Fibroblast of pulmonary artery (primary cell): ENCODE results near the gene PAEP.
A peak's percentile ranks its signal among the peaks of the same experiment; 100 is the strongest.

Experiments used
- DNase-seq: peaks from one replicate; pipeline ENCODE4 v3.0.0-alpha.2; 2010; ENCODE audit warnings: low read depth
- H3K4me3 ChIP-seq: replicated peaks from 2 replicates; pipeline ENCODE4 v1.5.1; 2011; ENCODE audit warnings: low read depth, mild to moderate bottlenecking, control low read depth, low read length, moderate library complexity
- TF ChIP-seq, protein P1 (sequence below): IDR thresholded peaks from 2 replicates; pipeline ENCODE4 v1.5.1; 2011; ENCODE audit warnings: mild to moderate bottlenecking, control low read depth, low read length, inconsistent platforms; ENCODE audit errors: missing control alignments

PAEP gene

GRCh38 chr9:135592625-135593024, 31.1 kb downstream of the PAEP start:
- H3K4me3 ChIP-seq = no peak overlapping the region
- no peak for DNase-seq
- TF ChIP-seq, protein P1, sequence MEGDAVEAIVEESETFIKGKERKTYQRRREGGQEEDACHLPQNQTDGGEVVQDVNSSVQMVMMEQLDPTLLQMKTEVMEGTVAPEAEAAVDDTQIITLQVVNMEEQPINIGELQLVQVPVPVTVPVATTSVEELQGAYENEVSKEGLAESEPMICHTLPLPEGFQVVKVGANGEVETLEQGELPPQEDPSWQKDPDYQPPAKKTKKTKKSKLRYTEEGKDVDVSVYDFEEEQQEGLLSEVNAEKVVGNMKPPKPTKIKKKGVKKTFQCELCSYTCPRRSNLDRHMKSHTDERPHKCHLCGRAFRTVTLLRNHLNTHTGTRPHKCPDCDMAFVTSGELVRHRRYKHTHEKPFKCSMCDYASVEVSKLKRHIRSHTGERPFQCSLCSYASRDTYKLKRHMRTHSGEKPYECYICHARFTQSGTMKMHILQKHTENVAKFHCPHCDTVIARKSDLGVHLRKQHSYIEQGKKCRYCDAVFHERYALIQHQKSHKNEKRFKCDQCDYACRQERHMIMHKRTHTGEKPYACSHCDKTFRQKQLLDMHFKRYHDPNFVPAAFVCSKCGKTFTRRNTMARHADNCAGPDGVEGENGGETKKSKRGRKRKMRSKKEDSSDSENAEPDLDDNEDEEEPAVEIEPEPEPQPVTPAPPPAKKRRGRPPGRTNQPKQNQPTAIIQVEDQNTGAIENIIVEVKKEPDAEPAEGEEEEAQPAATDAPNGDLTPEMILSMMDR = no peak

DNA sequence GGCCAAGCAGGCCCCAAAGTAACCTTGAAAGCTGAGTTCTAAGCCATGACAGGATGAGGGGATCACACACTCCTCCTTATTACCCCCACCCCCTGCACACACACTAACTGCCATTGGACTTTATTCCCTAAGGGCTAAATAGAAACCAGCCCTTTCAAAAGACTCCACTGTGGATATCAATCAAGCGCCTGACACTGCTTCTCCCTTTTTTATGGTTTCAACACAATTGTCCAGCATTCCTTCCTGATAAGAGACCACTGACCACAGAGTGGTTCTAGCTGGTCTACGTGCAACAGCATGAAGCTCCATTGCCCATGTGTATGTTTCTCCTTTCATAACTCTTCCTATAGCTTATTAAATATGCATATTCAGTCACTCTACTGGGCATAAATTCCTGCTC, 34.7 kb downstream of the PAEP start:
- TF ChIP-seq, protein P1 = no peak
- peak; percentile 3 for DNase-seq

DNA sequence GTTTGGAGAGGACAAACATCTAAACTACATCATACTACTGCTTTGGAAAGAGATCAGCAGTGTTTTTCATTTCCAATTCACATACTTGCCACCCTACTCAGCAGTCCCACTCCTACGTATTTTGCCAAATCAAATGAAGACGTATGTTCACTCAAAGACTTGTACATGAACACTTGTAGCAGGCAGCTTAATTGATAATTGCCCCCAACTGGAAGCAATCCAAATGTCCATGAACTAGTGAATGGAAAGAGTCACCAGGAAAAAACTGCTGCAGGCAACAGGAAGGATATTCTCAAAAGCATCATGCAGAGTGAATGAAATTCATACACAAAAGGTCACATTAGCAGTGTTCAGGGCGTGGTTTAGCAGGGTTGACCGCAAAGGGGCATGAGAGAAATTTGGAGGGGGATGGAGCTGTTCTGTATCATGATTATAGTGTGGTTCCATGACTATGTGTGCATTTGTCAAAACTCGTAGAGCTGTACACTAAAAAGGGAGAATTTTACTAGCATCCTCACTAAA, 38.8 kb downstream of the PAEP start:
- no peak for DNase-seq
- no peak overlapping the region for H3K4me3 ChIP-seq
- TF ChIP-seq, protein P1 = no peak

More for the DNA sequence above, 34.7 kb downstream of the PAEP start:
- no peak overlapping the region for H3K4me3 ChIP-seq

- H3K4me3 ChIP-seq = no peak overlapping the region
- no peak for DNase-seq
- TF ChIP-seq, protein P1 = no peak
Observed at GRCh38 chr9:135601988-135602387, 40.4 kb downstream of the PAEP start.

- H3K4me3 ChIP-seq = no peak overlapping the region
- peak; percentile 48 for DNase-seq
- TF ChIP-seq, protein P1 = peak; percentile 73
Observed at GRCh38 chr9:135602789-135603481, 41.4 kb downstream of the PAEP start.

DNA sequence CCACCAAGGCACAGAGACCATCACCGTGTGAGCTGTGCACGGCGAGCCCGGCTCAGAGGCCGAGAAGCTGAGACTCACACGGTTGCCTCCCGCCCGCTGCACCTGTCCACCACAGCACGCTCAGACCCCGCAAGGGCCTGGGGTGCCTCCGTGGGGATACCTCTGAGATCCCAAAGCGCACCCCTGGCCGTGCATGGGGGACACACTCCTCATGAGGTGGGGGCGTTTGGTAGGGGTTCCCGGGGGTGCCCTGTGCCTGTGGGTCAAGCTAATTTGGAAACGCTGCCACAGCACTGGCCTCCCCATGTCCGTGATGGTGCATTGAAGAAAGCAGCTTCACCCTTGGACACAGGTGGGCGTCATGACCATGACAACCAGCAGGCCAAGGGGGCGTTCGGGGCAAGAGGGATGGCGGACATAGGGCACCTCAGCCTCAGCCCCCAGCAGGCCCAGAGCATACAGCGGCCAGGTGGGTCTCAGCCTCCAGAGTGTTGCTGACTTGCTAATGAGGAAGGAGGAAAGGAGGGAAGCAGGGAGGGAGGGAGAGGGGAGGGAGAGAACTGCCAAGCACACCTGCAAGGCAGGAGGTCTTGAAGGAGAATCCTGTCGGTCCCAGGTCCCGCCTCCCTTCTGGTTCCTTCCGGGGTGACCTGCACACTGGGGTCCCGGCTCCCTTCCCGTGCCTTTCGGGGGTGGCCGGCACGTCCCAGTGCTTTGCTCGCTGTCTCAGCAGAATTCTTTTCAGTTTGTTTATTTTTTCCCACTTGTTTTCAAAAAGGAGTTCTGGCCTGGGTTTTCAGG, 43.1 kb downstream of the PAEP start:
- TF ChIP-seq, protein P1 = no peak
- no peak overlapping the region for H3K4me3 ChIP-seq
- no peak for DNase-seq
